ENCODE measurements around the gene PATJ. TPM values are rescaled to one million over a fixed set of nuclear protein-coding genes. Genes with fewer than 3 reads are reported as not detected.
A peak's percentile ranks its signal among the peaks of the same experiment; 100 is the strongest.

Gene PATJ
- total and polyA plus RNA-seq, 3 donors from 2014 or later = 12.9 to 44.5 (median 21.6) TPM

DNA sequence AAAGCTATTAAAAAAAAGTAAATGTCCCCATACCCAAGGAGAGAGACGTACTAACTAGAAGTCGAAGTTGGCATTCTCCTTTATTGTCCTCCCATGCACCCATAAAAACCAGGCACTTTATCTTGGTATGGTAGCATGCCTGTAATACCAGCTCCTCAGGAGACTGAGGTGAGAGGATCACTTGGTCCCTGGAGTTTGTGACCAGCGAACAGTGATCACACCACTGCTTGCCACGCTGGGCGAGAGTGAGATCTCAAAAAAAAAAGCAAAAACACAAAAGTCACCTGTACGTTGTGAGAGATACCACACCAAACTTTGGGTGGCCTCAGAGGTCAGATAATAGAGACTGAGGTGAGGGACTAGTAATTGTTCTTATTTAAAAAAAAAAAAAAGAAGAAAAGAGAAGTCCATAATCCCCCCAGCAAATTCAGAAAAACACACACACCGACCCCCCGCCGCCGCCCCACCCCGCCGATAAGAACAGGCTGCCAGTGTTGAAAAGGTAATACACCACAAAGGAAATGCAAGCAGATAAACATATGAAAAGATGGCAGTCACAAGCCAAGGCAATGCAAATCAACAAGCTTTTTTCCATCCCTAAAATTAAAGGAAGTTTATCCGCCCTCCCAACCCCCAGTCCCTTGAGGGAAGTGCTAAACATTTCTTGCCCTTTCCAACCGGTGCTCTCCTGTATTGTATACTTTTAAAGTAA, 455.9 kb downstream of the PATJ start:
- WGBS, 2 donors = 61 to 62% methylated on average over 14 of the region's 14 CpGs
- Histone ChIP-seq H3K27me3 (no peaks in the 10 kb centered on the region), H3K9me3 (no peaks in the 10 kb centered on the region), H3K4me1 (peaks cover 9% of the 10 kb centered on the region), H3K36me3 (ENCODE audit: low read depth, missing control alignments) (no peaks in the 10 kb centered on the region), H3K27ac (no peak overlapping the region), H3K4me3 (no peak overlapping the region)
- intact Hi-C loops (cut with DNase I; ENCODE audit: low total_unique reads) = no loop called here
- no peak for TF ChIP-seq CTCF (IDR thresholded peaks at IDR 0.05)
- no peak for TF ChIP-seq POLR2A (IDR thresholded peaks at IDR 0.05)
- no peak for DNase-seq

GRCh38 chr1:62198781-62199125, 456.5 kb downstream of the PATJ start:
- intact Hi-C loops (cut with DNase I; ENCODE audit: low total_unique reads) = no loop called here
- 8 to 19% methylated on average over 3 of the region's 3 CpGs for WGBS, 2 donors
- DNase-seq = peak; percentile 30

GRCh38 chr1:62207187-62207586, 464.9 kb downstream of the PATJ start:
- intact Hi-C loops (cut with DNase I; ENCODE audit: low total_unique reads) = no loop called here
- Histone ChIP-seq H3K4me1 (no peaks in the 10 kb centered on the region), H3K27ac (no peak overlapping the region), H3K27me3 (no peaks in the 10 kb centered on the region), H3K9me3 (no peaks in the 10 kb centered on the region), H3K4me3 (no peak overlapping the region), H3K36me3 (ENCODE audit: low read depth, missing control alignments) (no peaks in the 10 kb centered on the region)
- no peak for DNase-seq
- 91 to 96% methylated on average over 2 of the region's 2 CpGs for WGBS, 2 donors
- TF ChIP-seq POLR2A (IDR thresholded peaks at IDR 0.05) (no peak), CTCF (IDR thresholded peaks at IDR 0.05) (no peak)

More at GRCh38 chr1:62198781-62199125, 456.5 kb downstream of the PATJ start:
- H3K4me3 ChIP-seq = no peak overlapping the region
- peaks cover 9% of the 10 kb centered on the region for H3K4me1 ChIP-seq
- H3K9me3 ChIP-seq = no peaks in the 10 kb centered on the region
- H3K27me3 ChIP-seq = no peaks in the 10 kb centered on the region
- H3K27ac ChIP-seq = no peak overlapping the region
- TF ChIP-seq POLR2A (IDR thresholded peaks at IDR 0.05) = no peak
- no peak for TF ChIP-seq CTCF (IDR thresholded peaks at IDR 0.05)
- H3K36me3 ChIP-seq (ENCODE audit: low read depth, missing control alignments) = no peaks in the 10 kb centered on the region

DNA sequence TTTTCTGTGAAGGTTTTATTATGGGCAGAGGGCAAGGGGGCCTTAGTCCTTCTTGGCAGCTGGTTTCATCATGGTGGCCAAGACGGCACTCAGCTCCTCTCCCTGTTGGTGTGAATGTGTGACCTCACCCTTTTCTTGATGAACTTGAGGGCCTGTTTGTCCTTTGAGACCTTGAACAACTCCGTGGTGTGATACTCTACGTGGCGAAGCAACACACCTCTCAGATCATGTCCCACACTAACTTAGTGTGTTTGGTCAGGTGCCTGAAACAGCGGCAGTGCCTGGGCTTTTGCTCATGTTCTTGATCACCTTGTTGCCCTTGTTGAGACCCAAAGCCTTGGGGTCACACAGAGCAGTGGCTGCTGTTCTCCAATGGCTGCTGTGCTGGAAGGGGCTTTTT, 465.8 kb downstream of the PATJ start:
- H3K9me3 ChIP-seq = no peaks in the 10 kb centered on the region
- H3K4me3 ChIP-seq = no peak overlapping the region
- intact Hi-C loops (cut with DNase I; ENCODE audit: low total_unique reads) = no loop called here
- no peaks in the 10 kb centered on the region for H3K27me3 ChIP-seq
- DNase-seq = no peak
- 96% methylated on average over 5 of the region's 5 CpGs for WGBS, 2 donors
- H3K27ac ChIP-seq = no peak overlapping the region
- no peaks in the 10 kb centered on the region for H3K36me3 ChIP-seq (ENCODE audit: low read depth, missing control alignments)
- TF ChIP-seq POLR2A (IDR thresholded peaks at IDR 0.05) (no peak), CTCF (IDR thresholded peaks at IDR 0.05) (no peak)
- no peaks in the 10 kb centered on the region for H3K4me1 ChIP-seq

DNA sequence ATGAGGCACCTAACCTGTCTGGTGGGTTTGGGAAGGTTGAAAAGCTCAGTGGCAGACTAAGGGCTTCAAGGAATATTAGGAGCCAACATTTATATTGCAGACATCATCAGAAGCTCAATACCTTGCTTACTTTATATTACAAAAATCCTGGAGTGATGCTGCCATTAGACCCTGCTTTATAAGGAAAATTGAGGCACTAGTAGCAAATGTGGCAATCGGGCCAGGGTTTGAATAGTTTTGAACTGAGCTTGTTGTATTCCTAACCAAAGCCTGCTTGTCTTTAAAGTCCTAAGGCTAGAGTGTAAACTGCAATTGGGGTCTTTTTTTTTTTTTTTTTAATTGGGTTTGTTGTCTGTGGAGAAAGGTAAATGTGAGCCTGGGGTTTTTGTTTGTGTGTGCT, 466.7 kb downstream of the PATJ start:
- Histone ChIP-seq H3K9me3 (no peaks in the 10 kb centered on the region), H3K36me3 (ENCODE audit: low read depth, missing control alignments) (no peaks in the 10 kb centered on the region), H3K4me1 (no peaks in the 10 kb centered on the region), H3K4me3 (no peak overlapping the region), H3K27me3 (no peaks in the 10 kb centered on the region), H3K27ac (no peak overlapping the region)
- no peak for TF ChIP-seq CTCF (IDR thresholded peaks at IDR 0.05)
- no peak for TF ChIP-seq POLR2A (IDR thresholded peaks at IDR 0.05)
- intact Hi-C loops (cut with DNase I; ENCODE audit: low total_unique reads) = no loop called here
- 33 to 51% methylated on average over 1 of the region's 1 CpG for WGBS, 2 donors
- DNase-seq = no peak

Data from testis (tissue), 3 donors.